ENCODE data around the gene ADI1.
A peak's percentile ranks its signal among the peaks of the same experiment; 100 is the strongest.
"Not testable (repeated sequence)": the region's sequence is repeated elsewhere in the genome, so short reads cannot be mapped to it uniquely, and the experiment has no call there.

Gene ADI1

DNA sequence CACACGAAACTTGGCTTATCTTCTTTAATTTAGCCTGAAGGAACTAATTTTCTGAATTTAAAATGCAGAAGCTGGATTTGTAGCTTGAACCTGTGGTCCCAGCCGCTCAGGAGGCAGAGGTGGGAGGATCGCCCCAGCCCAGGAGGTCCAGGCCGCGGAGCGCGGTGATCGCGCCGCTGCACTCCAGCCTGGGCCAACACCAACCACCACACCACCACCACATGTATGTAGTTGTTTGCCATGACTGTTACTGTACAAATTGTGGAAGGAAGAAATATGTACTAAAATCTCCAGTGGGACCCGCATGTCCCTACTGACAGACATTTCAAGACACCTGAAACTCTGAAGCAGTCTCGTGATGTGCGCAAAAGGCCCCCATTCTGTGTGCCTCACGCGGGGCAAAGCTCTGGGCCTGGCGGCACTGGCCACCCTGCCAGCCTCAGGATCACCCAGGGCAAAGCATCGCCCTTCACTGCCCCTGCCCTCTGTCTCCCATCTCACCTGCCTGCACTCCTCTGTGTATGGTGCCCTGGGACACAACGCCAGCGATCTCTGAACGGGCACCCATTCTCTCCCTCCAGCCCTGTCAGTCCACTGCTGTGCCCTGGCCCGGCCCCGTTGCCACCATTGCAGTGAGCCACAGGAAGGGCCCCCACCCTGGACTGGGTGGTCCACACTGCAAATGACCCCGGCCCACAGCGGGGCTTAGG, 10.1 kb upstream of the ADI1 start:
- no peak for DNase-seq

DNA sequence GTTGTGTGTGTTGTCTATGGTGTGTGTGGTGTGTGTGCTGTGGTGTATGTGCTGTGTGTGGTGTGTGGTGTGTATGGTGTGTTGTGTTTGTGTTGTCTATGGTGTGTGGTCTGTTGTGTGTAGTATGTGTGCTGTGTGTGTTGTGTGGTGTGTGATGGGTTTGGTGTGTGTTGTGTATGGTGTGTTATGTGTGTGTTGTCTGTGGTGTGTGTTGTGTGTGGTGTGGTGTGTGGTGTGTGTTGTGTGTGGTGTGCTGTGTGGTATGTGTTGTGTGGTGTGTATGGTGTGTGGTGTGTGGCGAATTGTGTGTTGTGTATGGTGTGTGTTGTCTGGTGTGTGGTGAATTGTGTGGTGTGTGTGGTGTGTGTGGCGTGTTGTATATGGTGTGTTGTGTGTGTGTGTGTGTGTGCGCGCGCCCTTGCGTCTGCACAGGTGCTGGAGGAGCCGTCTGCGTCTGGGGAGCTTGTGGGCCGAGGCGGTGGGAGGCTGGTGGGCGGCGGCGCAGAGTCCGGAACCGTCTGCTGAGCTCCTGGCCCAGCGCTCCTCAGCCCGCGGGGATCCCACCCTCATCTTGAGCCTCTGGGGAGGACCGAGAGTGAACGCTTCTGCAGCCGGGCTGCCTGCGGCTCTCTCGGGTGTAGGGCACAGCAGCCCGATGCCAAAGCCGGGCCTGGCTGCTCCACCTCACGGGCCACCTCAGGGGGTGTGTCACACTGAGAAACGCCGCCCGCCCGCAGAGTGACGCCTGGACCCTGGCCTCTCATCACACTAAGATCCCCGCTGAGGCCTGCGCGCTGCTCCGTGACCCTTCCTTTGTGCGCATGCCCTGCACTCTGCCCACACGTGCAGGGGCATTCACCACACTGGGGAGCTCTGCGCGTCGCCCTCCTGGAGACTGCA, 8.8 kb upstream of the ADI1 start:
- no peak for DNase-seq

DNA sequence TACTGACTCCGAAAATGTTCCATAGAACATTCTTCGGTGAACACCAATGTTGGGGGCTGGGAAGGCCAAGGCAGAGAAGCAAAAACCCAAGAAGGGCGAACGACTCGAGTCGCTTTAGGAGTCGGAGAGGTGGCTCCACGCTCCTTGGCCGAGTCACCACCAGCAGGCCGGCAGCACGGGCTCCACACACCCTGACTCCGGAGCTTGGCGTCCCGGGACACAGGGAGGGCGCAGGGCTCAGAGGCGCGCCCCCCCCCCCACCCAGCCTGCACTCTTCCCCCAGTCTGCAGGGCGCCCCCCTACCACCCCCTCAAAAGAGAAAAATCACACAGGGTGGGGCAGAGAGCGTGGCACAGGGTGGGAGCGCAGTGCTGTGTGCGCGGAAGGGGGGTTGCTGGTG, 7.5 kb upstream of the ADI1 start:
- DNase-seq, result no peak

- no peak for DNase-seq
These were observed 4.3 kb upstream of the ADI1 start for GRCh38 chr2:3523551-3524041.

- DNase-seq, result no peak
These were observed 3.7 kb upstream of the ADI1 start for GRCh38 chr2:3522961-3523421.

DNA sequence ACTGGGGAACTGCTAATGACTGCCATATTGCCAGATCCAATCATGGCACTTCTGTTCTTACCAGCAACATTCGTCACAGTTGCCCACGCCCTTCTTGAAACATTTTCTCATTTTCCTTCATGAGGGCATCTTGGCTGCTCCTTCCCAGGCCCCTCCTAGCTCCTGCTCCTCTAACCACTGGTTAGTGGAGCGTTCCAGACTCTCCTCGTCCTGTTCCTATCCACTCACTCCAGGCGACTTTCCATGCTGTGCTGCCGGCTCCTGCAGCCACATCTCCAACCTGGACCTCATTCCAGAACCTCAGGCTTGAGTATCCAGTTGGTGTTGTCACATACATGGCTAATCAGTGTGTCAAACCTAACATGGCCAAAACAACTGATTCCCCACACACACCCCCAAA, 1.3 kb upstream of the ADI1 start:
- no peak for DNase-seq

GRCh38 chr2:3518496-3519254, 656 bp downstream of the ADI1 start:
- DNase-seq, result peak; percentile 99

- DNase-seq, result no peak
These were observed 1.3 kb downstream of the ADI1 start for GRCh38 chr2:3517948-3518495.

- DNase-seq, result no peak
These were observed 2.5 kb downstream of the ADI1 start for GRCh38 chr2:3516831-3517230.

- DNase-seq, result not testable (repeated sequence)
These were observed 3.9 kb downstream of the ADI1 start for GRCh38 chr2:3515438-3515837.

DNA sequence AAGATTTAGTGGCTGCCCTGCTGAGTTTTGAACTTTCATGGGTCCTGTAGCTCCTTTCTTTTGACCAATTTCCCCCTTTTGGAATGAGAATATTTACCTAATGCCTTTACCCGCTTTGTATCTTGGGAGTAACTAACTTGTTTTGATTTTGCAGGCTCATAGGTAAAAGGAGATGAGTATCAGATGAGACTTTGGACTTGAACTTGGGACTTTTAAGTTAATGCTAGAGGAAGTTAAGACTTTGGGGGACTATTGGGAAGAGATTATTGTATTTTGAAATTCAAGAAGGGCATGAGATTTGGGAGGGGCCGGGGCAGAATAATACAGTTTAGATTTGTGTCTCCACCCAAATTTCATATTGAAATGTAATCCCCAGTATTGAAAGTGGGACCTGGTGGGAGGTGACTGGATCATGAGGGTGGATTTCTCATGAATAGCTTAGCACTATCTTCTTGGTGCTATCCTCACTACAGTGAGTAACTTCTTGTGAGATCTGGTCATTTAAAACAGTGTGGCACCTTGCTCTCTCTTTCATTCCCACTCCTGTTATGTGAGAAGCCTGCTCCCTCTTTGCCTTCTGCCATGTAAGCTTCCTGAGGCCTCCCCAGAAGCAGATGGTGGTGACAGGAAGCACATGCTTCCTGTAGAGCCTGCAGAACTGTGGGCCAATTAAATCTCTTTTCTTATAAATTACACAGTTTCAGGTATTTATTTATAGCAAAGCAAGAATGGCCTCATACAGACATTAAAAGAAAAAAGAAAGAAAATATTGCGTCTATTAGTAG, 6.1 kb downstream of the ADI1 start:
- no peak for DNase-seq

DNA sequence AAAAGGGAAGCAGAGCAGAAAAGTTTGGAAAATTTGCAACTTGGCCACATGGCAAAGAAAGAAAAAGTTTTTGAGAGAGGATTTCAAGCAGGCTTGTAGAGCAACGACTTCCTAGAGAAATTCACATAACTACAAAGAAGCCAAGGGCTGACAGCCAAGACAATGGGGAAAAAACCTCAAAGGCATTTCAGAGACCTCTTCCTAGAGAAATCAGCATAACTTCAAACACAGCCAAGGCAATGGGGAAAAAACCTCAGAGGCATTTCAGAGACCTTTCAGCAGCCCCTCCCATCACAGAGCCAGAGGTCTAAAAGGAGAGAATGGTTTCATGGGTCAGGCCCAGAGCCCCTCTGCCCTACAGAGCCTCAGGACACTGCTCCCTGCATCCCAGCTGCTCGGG, 7.2 kb downstream of the ADI1 start:
- no peak for DNase-seq

DNA sequence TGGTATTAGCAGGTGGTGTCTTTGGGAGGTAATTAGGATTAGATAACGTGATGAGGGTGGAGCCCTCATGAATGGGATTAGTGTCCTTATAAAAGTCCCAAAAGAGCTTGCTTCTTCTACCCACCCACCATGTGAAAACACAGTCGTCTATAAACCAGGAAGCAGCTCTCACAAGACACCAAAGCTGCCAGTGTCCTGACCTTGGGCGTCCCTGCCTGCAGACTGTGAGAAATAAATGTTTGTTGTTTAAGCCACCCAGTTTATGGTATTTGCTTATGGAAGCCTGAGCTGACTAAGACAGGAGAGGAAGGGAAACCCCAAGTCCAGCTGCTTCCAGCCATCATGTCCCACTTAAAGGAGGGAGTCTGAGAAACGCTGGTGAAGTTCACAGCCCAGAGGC, 13.6 kb downstream of the ADI1 start:
- no peak for DNase-seq

GRCh38 chr2:3504741-3505140, 14.6 kb downstream of the ADI1 start:
- no peak for DNase-seq

GRCh38 chr2:3503483-3503882, 15.8 kb downstream of the ADI1 start:
- no peak for DNase-seq

DNA sequence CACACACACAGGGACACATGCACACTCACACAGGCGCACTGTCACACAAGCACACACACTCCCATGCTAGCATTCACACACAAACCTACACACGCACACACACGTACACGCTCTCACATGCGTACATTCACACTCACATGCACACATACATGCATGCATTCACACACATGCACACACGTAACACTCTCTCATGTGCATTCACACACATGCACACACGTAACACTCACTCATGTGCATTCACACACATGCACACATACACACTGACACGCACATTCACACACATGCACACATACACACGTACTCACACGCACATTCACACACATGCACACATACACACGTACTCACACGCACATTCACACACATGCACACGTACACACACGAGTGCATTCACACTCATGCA, 16.3 kb downstream of the ADI1 start:
- no peak for DNase-seq

DNA sequence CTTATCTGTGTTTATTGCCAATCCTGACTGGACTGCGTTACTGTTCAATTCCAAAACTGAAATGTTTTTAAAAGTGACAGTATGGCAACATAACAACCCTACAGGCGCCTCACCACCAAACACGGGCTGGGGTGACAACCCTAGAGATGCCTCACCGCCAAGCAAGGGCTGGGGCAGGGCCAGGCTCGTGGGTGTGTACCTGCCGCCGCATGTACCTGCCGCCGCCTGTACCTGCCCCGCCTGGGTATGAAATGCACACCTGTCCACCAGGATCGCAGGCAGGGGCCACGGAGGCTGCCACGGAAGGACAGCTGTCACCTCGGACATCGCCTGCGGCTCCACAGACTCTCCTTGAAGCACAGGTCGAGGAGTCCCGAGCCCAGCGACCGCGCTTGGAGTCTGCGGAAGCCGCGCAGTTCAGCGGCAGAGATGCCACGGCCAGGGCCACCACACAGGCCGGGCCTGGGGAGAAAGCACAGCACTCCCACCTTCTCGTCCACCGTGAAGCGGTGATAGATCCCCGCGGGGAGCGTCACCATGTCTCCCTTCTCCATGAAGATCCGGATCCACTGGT, 18.9 kb downstream of the ADI1 start:
- no peak for DNase-seq

DNA sequence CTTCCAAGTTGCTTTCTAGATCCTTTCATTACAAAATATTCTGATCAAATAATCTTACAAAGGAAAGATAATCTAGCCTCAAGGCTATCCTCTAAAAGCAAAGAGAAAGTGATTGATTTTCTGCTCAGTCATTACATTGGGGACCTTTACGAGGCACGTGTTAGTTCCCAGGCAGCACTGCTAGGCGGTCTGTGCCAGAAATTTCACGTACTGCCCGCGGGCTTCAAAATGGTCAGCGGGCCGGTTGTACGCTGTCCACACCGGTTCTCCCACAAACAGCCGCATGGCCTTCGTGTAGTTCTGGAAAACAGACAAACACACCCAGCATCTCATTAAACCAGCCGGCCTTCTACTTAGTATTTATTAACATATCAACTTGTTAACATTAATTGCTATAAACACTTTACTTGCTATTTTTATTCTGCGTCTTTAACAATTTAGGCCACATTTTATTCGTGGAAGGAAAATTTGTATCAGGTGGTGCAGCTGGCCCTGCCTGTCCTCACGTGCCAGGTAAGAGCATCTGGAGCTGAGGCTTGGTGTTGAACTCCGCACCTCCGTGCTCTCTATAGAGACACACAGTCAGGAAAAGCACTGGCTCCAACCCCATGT, 20.4 kb downstream of the ADI1 start:
- DNase-seq, result no peak

DNA sequence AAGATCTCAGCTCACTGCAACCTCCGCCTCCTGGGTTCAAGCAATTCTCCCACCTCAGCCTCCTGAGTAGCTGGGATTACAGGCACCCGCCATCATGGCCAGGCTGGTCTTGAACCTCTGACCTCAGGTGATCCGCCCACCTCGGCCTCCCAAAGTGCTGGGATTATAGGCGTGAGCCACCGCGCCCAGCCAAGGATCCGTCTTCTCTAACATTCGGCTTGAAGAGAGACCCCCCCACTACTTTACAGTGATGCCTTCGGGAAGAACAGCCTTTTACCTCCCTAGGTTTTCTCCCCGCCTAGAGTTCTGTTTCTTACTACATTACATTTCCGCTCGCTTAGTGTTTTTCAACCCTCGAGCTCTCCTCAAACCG, 22.6 kb downstream of the ADI1 start:
- DNase-seq, result not testable (repeated sequence)

DNA sequence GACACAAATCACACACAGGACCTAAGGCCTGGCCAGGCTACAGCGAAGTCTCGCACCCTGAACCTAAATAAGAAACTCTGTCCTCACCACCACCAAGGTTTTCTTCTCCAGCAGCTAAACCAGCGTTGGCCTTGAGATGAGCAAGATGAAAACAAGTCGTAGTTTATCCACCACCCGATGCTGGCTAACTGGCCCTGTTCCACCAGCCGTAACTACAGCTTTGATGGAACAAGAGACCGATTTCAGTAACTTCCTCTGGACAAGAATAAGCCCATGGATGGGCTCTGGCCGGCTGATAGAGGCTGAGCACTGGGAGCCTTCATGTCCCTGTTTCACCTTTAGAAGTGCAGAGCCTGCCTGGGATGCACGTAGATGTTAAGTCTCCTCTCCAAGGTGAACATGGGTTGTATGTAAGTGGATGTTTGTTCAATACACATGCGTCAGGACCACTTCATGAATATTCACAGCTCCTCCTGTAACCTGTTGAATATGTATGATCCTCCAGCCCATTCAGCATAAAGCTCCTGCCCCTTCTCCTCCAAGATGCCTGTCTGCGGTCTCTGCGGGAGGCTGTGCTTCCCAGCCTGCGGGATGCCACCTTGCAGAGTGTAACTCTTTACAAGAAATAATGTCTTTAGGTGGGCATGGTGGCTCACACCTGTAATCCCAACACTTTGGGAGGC, 24.2 kb downstream of the ADI1 start:
- DNase-seq, result no peak

- DNase-seq, result no peak
These were observed 25.7 kb downstream of the ADI1 start for GRCh38 chr2:3493615-3494007.

Data from activated gamma-delta T cell (primary cell).